K562 (cell line): ENCODE data around the gene HLA-DRB1.

Experiments used
- EZH2 ChIP-seq: IDR thresholded peaks from 2 replicates; pipeline ENCODE4 v1.6.1; 2012; ENCODE audit warnings: low read depth, mild to moderate bottlenecking, inconsistent platforms, low read length, borderline replicate concordance
- NBN ChIP-seq: fragments of 450-650 bp; IDR thresholded peaks from 2 replicates; pipeline ENCODE4 v1.6.1; 2016; ENCODE audit warnings: low read depth, mild to moderate bottlenecking
- TF ChIP-seq, protein P1 (sequence below): sonication (generic); formaldehyde crosslinking; IDR thresholded peaks from 2 replicates; pipeline ENCODE4 v1.8.0; 2022; ENCODE audit warnings: mild to moderate bottlenecking, missing genetic modification reagents, borderline replicate concordance

DNA sequence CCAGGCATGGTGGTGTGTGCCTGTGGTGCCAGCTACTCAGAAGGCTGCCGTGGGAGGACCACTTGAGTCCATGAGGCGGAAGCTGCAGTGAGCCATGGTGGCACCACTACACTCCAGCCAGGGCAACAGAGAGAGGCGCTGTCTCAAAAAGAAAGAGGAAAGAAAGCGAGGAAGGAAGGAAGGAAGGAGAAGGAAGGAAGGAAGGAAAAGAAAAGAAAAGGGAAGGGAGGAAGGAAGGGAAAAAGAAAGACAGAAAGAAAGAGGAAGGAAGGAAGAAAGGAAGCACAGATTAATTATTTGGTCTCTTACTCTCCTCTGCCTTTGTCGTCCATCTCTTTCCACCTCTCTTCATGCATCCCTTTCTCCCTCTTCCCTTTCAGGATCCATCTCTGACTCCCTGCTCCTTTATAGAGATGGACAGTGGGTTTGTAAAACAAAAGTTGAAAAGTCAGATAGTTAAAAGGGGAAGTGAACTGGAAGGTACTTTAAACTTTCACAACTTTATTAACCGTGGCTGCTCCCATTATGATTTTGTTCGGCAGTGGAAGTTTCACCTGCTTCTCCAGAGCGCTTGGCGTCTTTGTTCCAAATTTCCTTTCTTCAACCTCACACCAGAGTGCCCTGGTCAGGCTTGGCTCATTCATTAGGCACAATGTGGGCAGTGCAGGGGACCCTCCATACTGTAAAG is 49.0 kb upstream of the HLA-DRB1 start:
- TF ChIP-seq NBN (no peak), EZH2 (no peak)
- TF ChIP-seq, protein P1, sequence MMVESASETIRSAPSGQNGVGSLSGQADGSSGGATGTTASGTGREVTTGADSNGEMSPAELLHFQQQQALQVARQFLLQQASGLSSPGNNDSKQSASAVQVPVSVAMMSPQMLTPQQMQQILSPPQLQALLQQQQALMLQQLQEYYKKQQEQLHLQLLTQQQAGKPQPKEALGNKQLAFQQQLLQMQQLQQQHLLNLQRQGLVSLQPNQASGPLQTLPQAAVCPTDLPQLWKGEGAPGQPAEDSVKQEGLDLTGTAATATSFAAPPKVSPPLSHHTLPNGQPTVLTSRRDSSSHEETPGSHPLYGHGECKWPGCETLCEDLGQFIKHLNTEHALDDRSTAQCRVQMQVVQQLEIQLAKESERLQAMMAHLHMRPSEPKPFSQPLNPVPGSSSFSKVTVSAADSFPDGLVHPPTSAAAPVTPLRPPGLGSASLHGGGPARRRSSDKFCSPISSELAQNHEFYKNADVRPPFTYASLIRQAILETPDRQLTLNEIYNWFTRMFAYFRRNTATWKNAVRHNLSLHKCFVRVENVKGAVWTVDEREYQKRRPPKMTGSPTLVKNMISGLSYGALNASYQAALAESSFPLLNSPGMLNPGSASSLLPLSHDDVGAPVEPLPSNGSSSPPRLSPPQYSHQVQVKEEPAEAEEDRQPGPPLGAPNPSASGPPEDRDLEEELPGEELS: no peak
